HepG2 (cell line): ENCODE data around the gene PARN. TPM values are rescaled to one million over a fixed set of nuclear protein-coding genes. Genes with fewer than 3 reads are reported as not detected.
A peak's percentile ranks its signal among the peaks of the same experiment; 100 is the strongest.

Source experiments
- AKAP8 ChIP-seq: sonication (generic); formaldehyde crosslinking; IDR thresholded peaks from 2 replicates; pipeline ENCODE4 v1.5.1; 2020; ENCODE audit warnings: mild to moderate bottlenecking, missing genetic modification reagents
- BORCS8-MEF2B ChIP-seq: sonication (generic); formaldehyde crosslinking; IDR thresholded peaks from 2 replicates; pipeline ENCODE4 v1.8.0; 2022; ENCODE audit warnings: mild to moderate bottlenecking, missing genetic modification reagents
- CHD4 ChIP-seq: fragments of 200-600 bp; sonication (generic); IDR thresholded peaks from 2 replicates; pipeline ENCODE4 v1.7.0; 2017; ENCODE audit warnings: mild to moderate bottlenecking, low read length, borderline replicate concordance
- CTCF ChIP-seq: sonication (generic); formaldehyde crosslinking; IDR thresholded peaks from 2 replicates; pipeline ENCODE4 v1.5.0; 2020; ENCODE audit warnings: mild to moderate bottlenecking, missing genetic modification reagents, moderate library complexity
- EED ChIP-seq: sonication (generic); formaldehyde crosslinking; IDR thresholded peaks from 2 replicates; pipeline ENCODE4 v1.5.0; 2020; ENCODE audit warnings: mild to moderate bottlenecking, missing genetic modification reagents
- GMEB1 ChIP-seq: sonication (generic); formaldehyde crosslinking; IDR thresholded peaks from 2 replicates; pipeline ENCODE4 v1.5.1; 2020; ENCODE audit warnings: missing genetic modification reagents, mild to moderate bottlenecking, borderline replicate concordance
- HHEX ChIP-seq: IDR thresholded peaks from 2 replicates; pipeline ENCODE4 v1.6.1; 2016; ENCODE audit warnings: control low read depth
- HMGXB3 ChIP-seq: sonication (generic); formaldehyde crosslinking; IDR thresholded peaks from 2 replicates; pipeline ENCODE4 v1.4.0; 2020; ENCODE audit warnings: missing genetic modification reagents, borderline replicate concordance
- HOXA5 ChIP-seq: sonication (generic); formaldehyde crosslinking; IDR thresholded peaks from 2 replicates; pipeline ENCODE4 v1.4.0; 2020; ENCODE audit warnings: missing genetic modification reagents
- NFYB ChIP-seq: sonication (generic); formaldehyde crosslinking; IDR thresholded peaks from 2 replicates; pipeline ENCODE4 v1.4.0; 2020; ENCODE audit warnings: missing genetic modification reagents
- NR2F6 ChIP-seq, 2 experiments: IDR thresholded peaks; 2 replicates each; pipeline ENCODE4 v1.6.1; 2016; ENCODE audit warnings: antibody characterized with exemption in 1 of 2, mild to moderate bottlenecking in 1 of 2
- RCOR2 ChIP-seq: IDR thresholded peaks from 2 replicates; pipeline ENCODE4 v1.6.1; 2016; ENCODE audit warnings: missing biosample characterization, missing genetic modification reagents
- RORA ChIP-seq: sonication (generic); formaldehyde crosslinking; IDR thresholded peaks from 2 replicates; pipeline ENCODE4 v1.5.0; 2020; ENCODE audit warnings: mild to moderate bottlenecking, missing genetic modification reagents, moderate library complexity
- SALL2 ChIP-seq: sonication (generic); formaldehyde crosslinking; IDR thresholded peaks from 2 replicates; pipeline ENCODE4 v1.8.1; 2023; ENCODE audit warnings: mild to moderate bottlenecking, missing genetic modification reagents, inconsistent platforms
- SP140L ChIP-seq: sonication (generic); formaldehyde crosslinking; IDR thresholded peaks from 2 replicates; pipeline ENCODE4 v1.4.0; 2020; ENCODE audit warnings: missing genetic modification reagents, borderline replicate concordance
- TARDBP ChIP-seq: sonication (generic); formaldehyde crosslinking; IDR thresholded peaks from 2 replicates; pipeline ENCODE4 v1.8.0; 2022; ENCODE audit warnings: mild to moderate bottlenecking, missing genetic modification reagents
- ZMYM4 ChIP-seq: sonication (generic); formaldehyde crosslinking; IDR thresholded peaks from 2 replicates; pipeline ENCODE4 v1.8.1; 2023; ENCODE audit warnings: mild to moderate bottlenecking, missing genetic modification reagents
- ZNF234 ChIP-seq: sonication (generic); formaldehyde crosslinking; conservative IDR thresholded peaks from 2 replicates; pipeline ENCODE4 v1.5.1; 2020; ENCODE audit warnings: mild to moderate bottlenecking, missing genetic modification reagents
- polyA plus RNA-seq, 8 experiments: library from polyadenylated mRNA; depleted of rRNA in 3 of 8; stranded (reverse) in 7 of 8; unstranded in 1 of 8; fragments of >200 nt; fragmentation: Illumina TruSeq in 4 of 8; extraction: Trizol in 4 of 8; gene quantifications; 2 replicates each; pipeline versions ENCODE4 v1.2.1 to v1.2.3, GENCODE V29; 2011 to 2016; ENCODE audit warnings: low read depth in 4 of 8, missing spikeins in 1 of 8, mixed read lengths in 1 of 8; ENCODE audit not compliant: insufficient read depth in 1 of 8
- total RNA-seq, 5 experiments: library from RNA; depleted of rRNA; stranded (reverse); fragments of >200 nt; fragmentation: Illumina TruSeq; extraction: Trizol; gene quantifications; 2 replicates each; pipeline ENCODE4 v1.2.3, GENCODE V29; 2016; ENCODE audit warnings: low read depth in 1 of 5
- TF ChIP-seq, protein P1 (sequence below): sonication (generic); formaldehyde crosslinking; IDR thresholded peaks from 2 replicates; pipeline ENCODE4 v1.5.0; 2020; ENCODE audit warnings: missing genetic modification reagents, mild to moderate bottlenecking, borderline replicate concordance
- TF ChIP-seq, protein P2 (sequence below): IDR thresholded peaks from 2 replicates; pipeline ENCODE4 v1.6.1; 2018; ENCODE audit warnings: missing genetic modification reagents

The PARN gene
- total and polyA plus RNA-seq, 2 of the 13 experiments (the other 11 are each of a cell fraction or from before 2014, with no cell fraction given): 13.3 to 47.6 TPM

GRCh38 chr16:14502256-14502875, 127.7 kb downstream of the PARN start (continued):
- no peak for TF ChIP-seq NFYB (CRISPR knock-in tag)
- peak; percentile 24; the same call in 1 of the 2 replicates for TF ChIP-seq HMGXB3 (CRISPR knock-in tag)
- TF ChIP-seq HHEX: no peak
- no peak for TF ChIP-seq AKAP8 (CRISPR knock-in tag)
- TF ChIP-seq, protein P1, sequence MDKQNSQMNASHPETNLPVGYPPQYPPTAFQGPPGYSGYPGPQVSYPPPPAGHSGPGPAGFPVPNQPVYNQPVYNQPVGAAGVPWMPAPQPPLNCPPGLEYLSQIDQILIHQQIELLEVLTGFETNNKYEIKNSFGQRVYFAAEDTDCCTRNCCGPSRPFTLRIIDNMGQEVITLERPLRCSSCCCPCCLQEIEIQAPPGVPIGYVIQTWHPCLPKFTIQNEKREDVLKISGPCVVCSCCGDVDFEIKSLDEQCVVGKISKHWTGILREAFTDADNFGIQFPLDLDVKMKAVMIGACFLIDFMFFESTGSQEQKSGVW (CRISPR knock-in tag): no peak
- TF ChIP-seq SP140L (CRISPR knock-in tag): no peak
- TF ChIP-seq GMEB1 (CRISPR knock-in tag): no peak
- TF ChIP-seq, protein P2, sequence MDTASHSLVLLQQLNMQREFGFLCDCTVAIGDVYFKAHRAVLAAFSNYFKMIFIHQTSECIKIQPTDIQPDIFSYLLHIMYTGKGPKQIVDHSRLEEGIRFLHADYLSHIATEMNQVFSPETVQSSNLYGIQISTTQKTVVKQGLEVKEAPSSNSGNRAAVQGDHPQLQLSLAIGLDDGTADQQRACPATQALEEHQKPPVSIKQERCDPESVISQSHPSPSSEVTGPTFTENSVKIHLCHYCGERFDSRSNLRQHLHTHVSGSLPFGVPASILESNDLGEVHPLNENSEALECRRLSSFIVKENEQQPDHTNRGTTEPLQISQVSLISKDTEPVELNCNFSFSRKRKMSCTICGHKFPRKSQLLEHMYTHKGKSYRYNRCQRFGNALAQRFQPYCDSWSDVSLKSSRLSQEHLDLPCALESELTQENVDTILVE (CRISPR knock-in tag): no peak
- peak; percentile 59; the same call in 1 of the 2 replicates for TF ChIP-seq HOXA5 (CRISPR knock-in tag)
- no peak for TF ChIP-seq RORA
- TF ChIP-seq EED (CRISPR knock-in tag): no peak
- peak; percentile 5; the same call in 1 of the 2 replicates for TF ChIP-seq TARDBP (CRISPR knock-in tag)
- TF ChIP-seq ZMYM4 (CRISPR knock-in tag): no peak
- TF ChIP-seq ZNF234: no peak
- TF ChIP-seq NR2F6 (IDR thresholded peaks at IDR 0.05): no peak
- no peak for TF ChIP-seq NR2F6 (CRISPR knock-in tag; IDR thresholded peaks at IDR 0.05)
- no peak for TF ChIP-seq CTCF (CRISPR knock-in tag)
- 0 out of 2 replicates have a peak, but pooled peaks have one; percentile 12 for TF ChIP-seq RCOR2 (CRISPR knock-in tag)
- TF ChIP-seq SALL2 (CRISPR knock-in tag): 0 out of 2 replicates have a peak, but pooled peaks have one; percentile 0
- no peak for TF ChIP-seq CHD4
- TF ChIP-seq BORCS8-MEF2B (CRISPR knock-in tag): no peak
